HG03135 (cell line): Measurements from ENCODE around the gene CST9L.

ENCODE experiments used
- ATAC-seq: cut with Tn5 transposase; IDR thresholded peaks from one replicate; pipeline ENCODE4 v1.9.1; 2021; ENCODE audit warnings: mild to moderate bottlenecking, moderate library complexity; ENCODE audit not compliant: unreplicated experiment

The CST9L gene

GRCh38 chr20:23568320-23568970 is at the start of gene CST9L:
TSS of gene CST9L (minus strand) at chr20:23568484. CDS start at chr20:23568450, 34 bp downstream.
- no peak for ATAC-seq

DNA sequence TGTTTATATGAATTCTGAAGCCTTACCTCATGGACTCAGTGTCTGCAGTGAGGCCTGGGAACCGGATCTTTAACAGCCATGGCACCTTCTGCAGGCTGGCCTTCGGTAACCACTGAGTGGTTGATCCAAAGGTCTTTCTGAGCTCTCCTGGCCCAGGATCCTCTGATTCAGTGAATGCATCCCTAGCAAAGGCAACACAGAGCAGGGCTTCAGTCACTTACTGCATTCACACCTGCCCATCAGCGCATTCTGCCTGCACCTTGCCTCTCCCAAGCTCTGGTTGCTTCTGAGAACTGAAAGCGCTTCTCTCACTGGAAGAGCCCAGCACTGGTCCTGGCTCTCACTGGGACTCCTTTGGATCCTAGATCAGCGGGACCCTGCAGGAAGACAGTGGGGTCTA is 45.9 kb upstream of the CST9L start:
- no peak for ATAC-seq

DNA sequence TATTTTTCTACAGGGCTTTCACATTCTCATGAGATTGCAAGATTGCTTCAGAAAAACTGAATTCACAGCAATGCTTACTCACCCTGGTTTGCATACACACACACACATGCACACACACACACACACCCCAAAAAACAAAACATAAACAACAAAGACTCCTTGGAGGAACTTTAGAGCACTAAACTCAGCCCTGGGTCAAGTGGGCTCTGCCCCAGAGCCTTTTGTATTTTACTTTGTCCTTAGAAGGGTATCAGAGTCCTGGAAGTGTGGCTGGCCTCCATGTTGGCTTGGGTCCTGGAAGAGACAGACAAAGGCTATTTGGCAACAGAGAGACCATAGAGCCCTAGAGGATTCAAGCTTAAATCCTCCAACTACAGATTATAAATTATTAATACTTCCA is 45.4 kb upstream of the CST9L start:
- ATAC-seq = no peak

DNA sequence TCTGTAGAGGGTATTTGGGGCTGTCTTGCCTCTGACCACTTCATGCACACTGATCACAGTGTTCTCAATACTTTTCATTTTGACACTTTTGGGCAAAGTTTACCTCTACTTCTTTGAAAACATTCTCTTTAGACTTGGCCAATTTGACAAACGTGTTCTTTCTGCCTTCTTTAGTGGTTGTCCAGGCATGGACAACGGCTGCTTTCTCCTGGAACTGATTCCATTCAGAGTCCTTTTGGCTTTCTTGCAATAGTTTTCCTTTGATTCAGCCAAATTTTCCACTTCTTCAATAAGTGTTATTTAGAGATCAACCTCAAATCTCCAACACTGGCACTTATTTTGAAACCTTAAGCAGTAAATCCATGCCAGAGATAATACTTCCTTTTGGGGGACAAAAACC is 44.1 kb upstream of the CST9L start:
- no peak for ATAC-seq

- no peak for ATAC-seq
These were observed 41.3 kb upstream of the CST9L start for GRCh38 chr20:23609486-23610109.

DNA sequence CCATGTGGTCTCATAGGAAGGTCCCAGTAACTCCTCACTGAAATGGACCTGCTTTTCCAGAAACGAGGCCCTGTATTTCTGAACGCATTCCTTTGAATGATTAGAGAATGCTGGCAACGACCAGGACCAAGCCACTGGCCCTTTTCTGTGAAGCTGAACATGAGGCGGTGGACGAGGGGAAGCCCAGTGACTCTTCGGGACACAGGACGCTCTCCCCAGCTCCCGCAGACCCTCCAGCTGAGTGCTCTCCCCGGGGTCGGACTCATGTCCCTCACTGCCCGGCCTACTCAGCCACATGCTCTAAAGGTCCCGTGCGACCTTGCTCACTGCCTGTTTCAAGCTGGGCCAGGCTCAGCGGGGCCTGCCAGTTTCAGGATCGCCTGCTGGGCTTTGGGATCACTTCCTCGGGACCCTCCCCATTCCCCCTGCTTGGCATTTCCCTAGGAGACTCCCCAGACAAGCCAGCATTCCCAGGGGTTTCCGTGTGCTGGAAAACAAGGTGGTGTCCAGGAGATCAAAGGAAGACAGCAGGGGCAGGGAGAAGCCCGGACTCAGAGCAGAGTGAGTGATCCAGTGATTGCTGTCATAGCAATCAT is 40.1 kb upstream of the CST9L start:
- no peak for ATAC-seq

- ATAC-seq = no peak
These were observed 39.4 kb upstream of the CST9L start for GRCh38 chr20:23607497-23608245.

DNA sequence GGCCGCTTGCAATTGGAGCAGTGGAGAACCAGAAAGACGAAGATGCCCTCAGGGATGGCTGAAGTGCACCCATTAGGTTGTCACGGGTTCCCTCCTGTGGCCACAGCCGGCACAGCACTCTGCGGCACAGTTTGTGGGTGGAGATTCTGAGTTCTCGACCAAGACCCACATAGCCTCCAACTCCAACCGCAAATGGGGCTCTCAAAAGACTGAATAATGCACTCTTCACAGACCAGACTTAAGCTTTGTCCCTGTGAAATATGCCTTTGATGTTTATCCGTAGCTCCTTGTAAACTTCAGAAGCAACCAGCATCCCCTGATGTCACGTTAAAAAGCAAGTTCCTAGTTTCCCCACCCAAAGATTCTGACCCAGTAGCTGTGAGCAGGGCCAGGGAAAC is 38.4 kb upstream of the CST9L start:
- peak; percentile 89 for ATAC-seq

GRCh38 chr20:23605867-23606651 is 37.8 kb upstream of the CST9L start, which contains the start of gene CST9:
TSS of gene CST9 (minus strand) at chr20:23605917. CDS start at chr20:23605864, 53 bp downstream.
- no peak for ATAC-seq

- ATAC-seq = no peak
These were observed 36.0 kb upstream of the CST9L start for GRCh38 chr20:23604306-23604705.

GRCh38 chr20:23603321-23603720 is 35.0 kb upstream of the CST9L start:
- ATAC-seq = no peak

- no peak for ATAC-seq
These were observed 34.4 kb upstream of the CST9L start for GRCh38 chr20:23602699-23603098.

GRCh38 chr20:23602241-23602640 is 34.0 kb upstream of the CST9L start:
- ATAC-seq = no peak

DNA sequence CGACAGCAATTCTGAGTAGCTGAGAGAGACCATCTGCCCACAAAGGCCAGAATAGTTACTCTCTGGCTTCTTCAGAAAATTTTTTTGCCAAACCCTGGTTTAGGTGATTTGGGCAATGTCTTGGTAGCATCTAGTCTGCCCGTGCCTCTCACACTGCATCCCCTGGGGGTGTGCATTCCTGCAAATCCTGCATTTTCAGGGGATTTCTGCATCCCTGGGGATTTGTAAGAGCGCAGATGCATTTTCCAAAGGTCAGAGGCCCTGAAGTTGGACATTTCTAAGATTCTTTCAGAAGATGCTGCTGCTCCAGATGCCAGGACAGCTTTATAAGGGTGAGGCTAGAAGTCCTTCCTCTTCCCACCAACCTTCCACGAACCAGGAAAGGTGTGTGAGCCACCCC is 33.4 kb upstream of the CST9L start:
- ATAC-seq = no peak

- ATAC-seq = no peak
These were observed 30.2 kb upstream of the CST9L start for GRCh38 chr20:23598481-23598880.

DNA sequence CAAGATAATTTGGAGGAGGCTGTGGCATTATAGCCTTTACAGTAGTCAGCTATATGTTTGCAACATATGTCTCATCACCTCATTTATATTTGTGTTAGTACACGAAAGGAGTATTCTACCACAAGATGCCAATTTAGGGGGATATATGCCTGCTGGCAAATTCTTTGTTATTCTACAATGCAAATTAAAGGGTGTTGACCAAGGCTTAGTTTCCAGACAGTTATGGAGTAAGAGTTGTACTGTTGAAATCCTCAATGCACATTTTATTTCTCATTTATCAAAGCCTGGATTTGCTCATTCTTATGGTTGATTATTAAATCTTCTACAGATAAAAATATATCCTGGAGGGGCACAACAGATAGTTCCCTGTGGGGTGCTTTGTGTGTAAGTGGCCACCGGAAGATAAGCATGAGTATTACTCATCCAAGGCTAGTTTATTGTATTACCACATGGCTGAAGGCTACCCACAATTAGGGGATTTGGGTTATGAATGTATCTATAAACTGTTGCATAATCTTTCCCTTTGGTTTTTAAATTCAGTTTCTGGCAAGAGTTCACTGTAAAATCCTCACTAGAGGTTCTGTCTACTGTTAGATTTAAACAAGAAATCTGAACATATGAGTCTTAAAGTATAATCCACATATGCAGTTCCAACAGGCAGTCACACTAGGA is 28.4 kb upstream of the CST9L start:
- no peak for ATAC-seq

- ATAC-seq = no peak
These were observed 27.7 kb upstream of the CST9L start for GRCh38 chr20:23595941-23596340.

GRCh38 chr20:23588434-23589403 is 20.4 kb upstream of the CST9L start:
- no peak for ATAC-seq

DNA sequence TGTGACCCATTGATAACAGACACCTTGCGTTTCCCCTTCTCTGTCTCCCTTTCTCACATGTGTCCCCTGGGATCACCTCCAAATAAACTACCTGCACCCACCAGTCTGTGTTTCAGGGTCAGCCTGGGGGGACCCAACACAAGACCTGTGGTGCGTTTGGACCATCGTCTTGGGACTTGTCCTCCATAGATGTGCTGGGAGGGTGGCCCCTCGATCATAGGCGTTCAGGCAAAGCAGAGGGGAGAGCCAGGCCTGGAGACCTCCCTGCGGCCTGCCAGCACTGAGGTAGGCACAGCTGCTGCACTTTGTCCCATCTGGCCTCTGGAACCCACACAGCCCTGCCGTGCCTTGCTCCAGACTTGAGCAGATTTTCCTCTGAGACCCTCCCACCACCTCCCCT is 19.3 kb upstream of the CST9L start:
- no peak for ATAC-seq
